ENCODE data around the gene PEX7.
"Not testable (repeated sequence)": the region's sequence is repeated elsewhere in the genome, so short reads cannot be mapped to it uniquely, and the experiment has no call there.

Gene PEX7

DNA sequence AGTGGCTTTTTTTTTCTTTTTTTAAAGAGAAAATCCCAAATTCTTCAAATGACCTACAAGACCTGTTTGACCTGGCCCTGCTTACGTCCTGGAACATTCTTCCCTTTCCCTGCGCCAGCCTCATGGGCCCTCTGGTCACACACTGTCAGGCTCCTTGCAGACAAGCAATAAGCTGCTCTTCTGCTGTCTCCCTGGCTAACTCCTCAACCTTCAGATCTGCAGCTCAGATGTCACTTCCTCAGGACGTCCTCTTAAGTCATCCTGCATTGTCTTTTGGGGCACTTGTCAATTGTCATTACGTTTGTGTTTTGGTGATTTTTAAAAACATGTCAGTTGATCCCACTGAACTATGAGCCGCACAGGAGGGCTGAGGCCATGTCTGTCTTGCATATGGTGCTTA lies 70.8 kb downstream of the PEX7 start:
- in situ Hi-C loops (cut with MboI; ENCODE audit: low sequenced_read_pairs): no loop called here

GRCh38 chr6:136895901-136896300 lies 73.5 kb downstream of the PEX7 start:
- in situ Hi-C loops (cut with MboI; ENCODE audit: low sequenced_read_pairs): no loop called here

DNA sequence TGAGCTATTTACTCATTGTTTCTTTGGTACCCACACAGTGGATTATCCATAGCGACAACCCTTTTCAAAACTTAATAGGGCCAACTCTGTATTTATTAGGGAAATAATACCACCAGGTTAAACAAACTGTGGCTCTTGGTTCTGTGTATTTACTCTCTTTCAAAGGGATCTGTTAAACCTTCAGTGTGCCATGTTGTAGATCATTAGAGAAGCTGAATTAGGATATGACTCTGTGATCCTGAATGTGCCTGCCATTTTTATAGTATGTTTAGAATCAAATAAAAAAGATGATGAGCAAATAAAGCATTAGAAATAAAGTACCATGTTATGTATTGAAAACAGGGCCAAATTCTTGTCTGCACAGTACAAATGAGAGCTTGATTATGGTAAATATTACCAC lies 74.7 kb downstream of the PEX7 start:
- in situ Hi-C loops (cut with MboI; ENCODE audit: low sequenced_read_pairs): no loop called here

DNA sequence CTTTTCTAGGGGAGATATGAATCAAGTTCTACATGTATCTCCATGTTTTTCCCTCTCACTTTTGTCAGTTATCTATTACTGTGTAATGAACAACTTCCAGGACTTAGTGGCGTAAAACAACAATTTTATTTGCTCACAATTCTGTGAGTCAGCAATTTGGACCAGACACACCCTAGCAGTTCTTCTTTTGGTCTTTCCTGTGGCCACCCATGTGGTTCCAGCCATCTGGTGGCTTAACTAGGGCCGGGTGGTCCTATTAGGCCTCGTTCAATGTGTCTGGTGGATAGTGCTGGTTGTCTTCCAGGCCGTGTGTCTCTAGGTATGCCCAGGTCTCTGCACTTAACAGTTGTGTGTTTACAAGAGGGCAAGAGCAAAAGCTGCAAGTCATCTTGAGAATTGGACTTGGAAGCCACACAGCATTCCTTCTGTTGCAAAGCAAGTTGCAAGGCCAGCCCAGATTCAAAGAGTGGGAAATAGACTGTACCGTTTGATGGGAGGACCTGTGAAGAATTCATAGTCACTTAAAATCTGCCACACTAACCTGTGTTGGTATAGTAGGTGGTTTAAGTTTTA lies 78.9 kb downstream of the PEX7 start:
- in situ Hi-C loops (cut with MboI; ENCODE audit: low sequenced_read_pairs): no loop called here

- in situ Hi-C loops (cut with MboI; ENCODE audit: low sequenced_read_pairs): not testable (repeated sequence)
Observed at GRCh38 chr6:136904477-136904876, 82.1 kb downstream of the PEX7 start.

DNA sequence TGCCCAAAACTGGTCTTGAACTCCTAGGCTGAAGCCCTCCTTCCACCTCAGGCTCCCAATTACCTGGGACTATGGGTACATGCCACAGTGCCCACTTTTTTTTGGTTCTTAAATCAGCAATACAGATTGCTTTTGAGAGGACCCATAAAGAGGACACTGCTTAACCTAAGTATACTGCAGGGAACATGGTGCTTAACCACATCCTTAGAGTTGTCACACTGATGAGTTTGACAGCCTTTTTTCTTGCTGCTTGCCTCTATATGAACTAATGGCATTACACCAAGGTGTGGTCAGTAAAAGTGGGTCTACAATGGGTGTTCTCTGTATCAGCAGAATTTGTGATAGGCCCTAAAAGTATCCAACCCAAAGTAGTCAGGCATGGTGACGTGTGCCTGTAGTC lies 92.6 kb downstream of the PEX7 start:
- in situ Hi-C loops (cut with MboI; ENCODE audit: low sequenced_read_pairs): no loop called here

DNA sequence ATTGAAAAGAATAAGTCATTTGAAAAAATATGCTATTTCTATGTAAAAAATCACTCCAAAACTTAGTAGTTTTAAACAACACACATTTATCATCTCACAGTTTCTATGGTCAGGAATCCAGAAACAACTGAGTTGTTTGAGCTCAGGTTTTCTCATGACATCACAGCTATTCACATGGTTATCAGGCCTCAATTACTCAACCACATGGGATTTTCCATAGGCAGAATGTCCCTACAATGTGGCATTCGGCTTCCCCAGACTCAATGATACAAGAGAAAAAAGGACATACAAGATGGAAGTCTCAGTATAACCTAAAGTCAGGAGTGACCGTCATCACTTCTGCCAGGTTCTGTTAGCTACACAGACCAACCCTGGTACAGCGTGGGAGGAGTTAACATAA lies 96.3 kb downstream of the PEX7 start:
- in situ Hi-C loops (cut with MboI; ENCODE audit: low sequenced_read_pairs): no loop called here

GRCh38 chr6:136920216-136920615 lies 97.8 kb downstream of the PEX7 start:
- in situ Hi-C loops (cut with MboI; ENCODE audit: low sequenced_read_pairs): no loop called here

GRCh38 chr6:136920671-136921380 lies 98.4 kb downstream of the PEX7 start:
- in situ Hi-C loops (cut with MboI; ENCODE audit: low sequenced_read_pairs): no loop called here

GRCh38 chr6:136921381-136921935 lies 99.1 kb downstream of the PEX7 start:
- in situ Hi-C loops (cut with MboI; ENCODE audit: low sequenced_read_pairs): no loop called here

DNA sequence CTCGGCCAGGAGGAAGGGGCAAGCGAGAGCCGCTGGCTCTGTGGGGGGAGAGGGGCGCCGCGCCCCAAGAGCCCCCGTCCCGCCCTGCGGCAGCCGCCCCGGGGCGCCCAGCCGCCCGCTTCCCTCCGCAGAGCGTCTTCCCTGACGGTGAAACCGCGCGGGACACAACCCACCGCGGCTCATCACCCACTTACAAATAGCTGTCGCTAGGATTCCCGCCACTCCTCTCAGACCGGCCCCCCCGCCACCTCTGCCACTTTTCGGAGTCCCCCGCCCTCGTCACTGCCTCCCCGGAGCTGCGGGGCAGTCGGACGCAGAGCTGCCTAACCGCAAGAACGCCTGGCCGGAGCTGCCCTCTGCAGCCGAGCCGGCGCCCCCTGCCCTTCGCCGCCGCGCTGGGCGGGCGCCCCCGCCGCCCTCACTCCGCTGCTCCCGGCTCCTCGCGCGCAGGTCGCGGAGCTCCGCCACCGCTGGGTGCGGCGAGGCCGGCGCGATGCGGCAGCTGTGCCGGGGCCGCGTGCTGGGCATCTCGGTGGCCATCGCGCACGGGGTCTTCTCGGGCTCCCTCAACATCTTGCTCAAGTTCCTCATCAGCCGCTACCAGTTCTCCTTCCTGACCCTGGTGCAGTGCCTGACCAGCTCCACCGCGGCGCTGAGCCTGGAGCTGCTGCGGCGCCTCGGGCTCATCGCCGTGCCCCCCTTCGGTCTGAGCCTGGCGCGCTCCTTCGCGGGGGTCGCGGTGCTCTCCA lies 99.7 kb downstream of the PEX7 start, which contains the start of gene SLC35D3:
SLC35D3 (plus strand) TSS at position 366 of the 749 bp plus-strand sequence; CDS start at position 494, 128 bp downstream.
- in situ Hi-C loops (cut with MboI; ENCODE audit: low sequenced_read_pairs): no loop called here

GRCh38 chr6:136922685-136923006 lies 100.3 kb downstream of the PEX7 start:
- in situ Hi-C loops (cut with MboI; ENCODE audit: low sequenced_read_pairs): no loop called here

- in situ Hi-C loops (cut with MboI; ENCODE audit: low sequenced_read_pairs): no loop called here
Observed at GRCh38 chr6:136923116-136923953, 100.9 kb downstream of the PEX7 start.

DNA sequence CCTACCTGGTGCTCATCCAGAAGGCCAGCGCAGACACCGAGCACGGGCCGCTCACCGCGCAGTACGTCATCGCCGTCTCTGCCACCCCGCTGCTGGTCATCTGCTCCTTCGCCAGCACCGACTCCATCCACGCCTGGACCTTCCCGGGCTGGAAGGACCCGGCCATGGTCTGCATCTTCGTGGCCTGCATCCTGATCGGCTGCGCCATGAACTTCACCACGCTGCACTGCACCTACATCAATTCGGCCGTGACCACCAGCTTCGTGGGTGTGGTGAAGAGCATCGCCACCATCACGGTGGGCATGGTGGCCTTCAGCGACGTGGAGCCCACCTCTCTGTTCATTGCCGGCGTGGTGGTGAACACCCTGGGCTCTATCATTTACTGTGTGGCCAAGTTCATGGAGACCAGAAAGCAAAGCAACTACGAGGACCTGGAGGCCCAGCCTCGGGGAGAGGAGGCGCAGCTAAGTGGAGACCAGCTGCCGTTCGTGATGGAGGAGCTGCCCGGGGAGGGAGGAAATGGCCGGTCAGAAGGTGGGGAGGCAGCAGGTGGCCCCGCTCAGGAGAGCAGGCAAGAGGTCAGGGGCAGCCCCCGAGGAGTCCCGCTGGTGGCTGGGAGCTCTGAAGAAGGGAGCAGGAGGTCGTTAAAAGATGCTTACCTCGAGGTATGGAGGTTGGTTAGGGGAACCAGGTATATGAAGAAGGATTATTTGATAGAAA lies 101.7 kb downstream of the PEX7 start:
- in situ Hi-C loops (cut with MboI; ENCODE audit: low sequenced_read_pairs): no loop called here

- in situ Hi-C loops (cut with MboI; ENCODE audit: low sequenced_read_pairs): no loop called here
Observed at GRCh38 chr6:136926383-136926782, 104.0 kb downstream of the PEX7 start.

DNA sequence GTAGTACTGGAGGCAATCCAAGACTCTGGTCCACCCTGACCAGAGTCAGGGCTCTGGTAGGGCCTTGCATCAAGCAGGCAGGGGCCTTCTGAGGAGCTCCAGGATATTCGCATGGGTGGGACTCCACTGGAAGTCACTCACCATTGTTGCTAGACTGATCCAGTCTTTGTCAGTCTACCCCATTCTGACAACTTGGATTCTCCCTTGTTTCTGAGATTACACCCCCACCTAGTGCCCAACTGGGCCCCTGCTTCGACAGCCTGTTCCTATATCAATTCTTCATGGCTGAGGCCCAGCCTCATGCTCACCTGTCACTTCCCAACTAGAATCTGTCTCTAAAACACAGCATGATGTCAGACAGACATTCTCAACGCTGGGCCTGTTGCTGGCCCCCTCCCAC lies 104.9 kb downstream of the PEX7 start:
- in situ Hi-C loops (cut with MboI; ENCODE audit: low sequenced_read_pairs): no loop called here

DNA sequence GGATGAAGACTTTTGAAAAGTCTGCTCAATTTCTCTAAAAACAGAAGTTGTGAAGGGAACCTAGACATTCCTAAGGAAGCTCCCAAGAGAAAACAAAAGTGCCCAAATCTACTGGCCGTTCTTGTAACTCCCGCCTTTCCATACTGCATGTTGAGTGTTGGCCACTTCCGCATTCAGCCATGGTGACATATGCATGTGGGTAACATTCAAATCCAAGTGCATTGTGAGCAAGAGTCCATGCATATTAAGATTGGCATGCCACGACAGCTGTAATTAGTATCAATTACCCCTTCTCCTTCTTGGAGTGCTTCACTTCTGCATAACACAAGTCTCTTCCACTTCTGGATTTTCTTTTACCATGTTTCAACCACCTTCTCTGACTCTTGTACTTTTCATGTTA lies 108.1 kb downstream of the PEX7 start:
- in situ Hi-C loops (cut with MboI; ENCODE audit: low sequenced_read_pairs): no loop called here

DNA sequence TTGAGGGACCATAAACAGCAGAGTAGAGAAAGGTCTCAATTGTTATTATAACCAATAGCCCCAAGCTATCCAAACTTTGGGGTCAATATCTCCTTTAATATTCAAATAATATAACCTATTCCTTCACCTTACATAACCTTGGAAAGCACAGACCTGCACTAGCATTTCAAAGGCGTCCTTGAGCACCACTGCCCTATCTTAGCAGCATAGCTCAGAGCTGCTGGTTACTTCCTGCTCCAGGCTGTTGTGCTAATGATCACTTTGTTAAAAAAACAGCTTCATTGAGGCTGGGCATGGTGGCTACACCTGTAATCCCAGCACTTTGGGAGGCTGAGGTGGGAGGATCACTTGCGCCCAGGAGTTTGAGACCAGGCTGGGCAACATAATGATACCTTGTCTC lies 110.2 kb downstream of the PEX7 start:
- in situ Hi-C loops (cut with MboI; ENCODE audit: low sequenced_read_pairs): no loop called here

DNA sequence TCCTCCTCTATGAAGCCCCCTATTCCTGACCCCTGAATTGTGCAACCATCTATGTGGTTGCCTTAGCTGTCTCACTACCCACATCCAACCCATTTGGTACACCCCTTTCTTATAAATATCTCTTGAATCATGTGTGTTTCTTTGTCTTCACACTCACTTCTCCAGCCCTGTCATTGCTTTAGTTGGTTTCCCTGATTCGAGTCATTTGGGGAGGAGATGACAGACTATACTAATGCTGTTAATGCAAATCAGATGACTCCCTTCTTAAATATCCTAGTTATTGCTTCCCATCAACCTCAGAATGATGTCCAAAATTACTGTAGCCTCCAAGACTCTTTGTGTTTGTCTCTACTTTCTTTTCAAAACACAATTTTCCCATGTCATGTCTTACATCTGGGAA lies 122.7 kb downstream of the PEX7 start:
- in situ Hi-C loops (cut with MboI; ENCODE audit: low sequenced_read_pairs): no loop called here

GRCh38 chr6:136945711-136946121 lies 123.3 kb downstream of the PEX7 start:
- in situ Hi-C loops (cut with MboI; ENCODE audit: low sequenced_read_pairs): no loop called here
